GM18951 (cell line): ENCODE data around the gene MAD1L1.
"Not testable (repeated sequence)": the region's sequence is repeated elsewhere in the genome, so short reads cannot be mapped to it uniquely, and the experiment has no call there.

ENCODE experiments used
- POLR2A ChIP-seq: IDR thresholded peaks from 4 replicates; pipeline ENCODE4 v1.6.1; 2011; ENCODE audit warnings: mild to moderate bottlenecking; ENCODE audit not compliant: insufficient read length, insufficient read depth; ENCODE audit errors: extremely low read depth
- in situ Hi-C: fragments of 300-500 bp; cut with MboI; formaldehyde crosslinking; loops from one replicate; pipeline ENCODE4 v1.12.0; 2022; ENCODE audit warnings: low sequenced_read_pairs, mixed read lengths, inconsistent platforms; ENCODE audit not compliant: unreplicated experiment

Gene MAD1L1

GRCh38 chr7:1883834-1884582 lies 348.7 kb downstream of the MAD1L1 start:
- in situ Hi-C loops = no loop called here
- TF ChIP-seq POLR2A = no peak

- in situ Hi-C loops = no loop called here
- TF ChIP-seq POLR2A = no peak
Observed at GRCh38 chr7:1883031-1883761, 349.5 kb downstream of the MAD1L1 start.

- no peak for TF ChIP-seq POLR2A
- in situ Hi-C loops = no loop called here
Observed at GRCh38 chr7:1882451-1882850, 350.3 kb downstream of the MAD1L1 start.

- TF ChIP-seq POLR2A = no peak
Observed at GRCh38 chr7:1881946-1882345, 350.8 kb downstream of the MAD1L1 start.

GRCh38 chr7:1876641-1877040 lies 356.1 kb downstream of the MAD1L1 start:
- in situ Hi-C loops = not testable (repeated sequence)

More at GRCh38 chr7:1881946-1882345, 350.8 kb downstream of the MAD1L1 start:
- in situ Hi-C loops = no loop called here

GRCh38 chr7:1875392-1876199 lies 357.1 kb downstream of the MAD1L1 start:
- in situ Hi-C loops = not testable (repeated sequence)

GRCh38 chr7:1874590-1875391 lies 358.0 kb downstream of the MAD1L1 start:
- in situ Hi-C loops = not testable (repeated sequence)

- TF ChIP-seq POLR2A = no peak
- in situ Hi-C loops = no loop called here
Observed at GRCh38 chr7:1873857-1874589, 358.7 kb downstream of the MAD1L1 start.

- TF ChIP-seq POLR2A = no peak
- in situ Hi-C loops = no loop called here
Observed at GRCh38 chr7:1873421-1873820, 359.3 kb downstream of the MAD1L1 start.

- TF ChIP-seq POLR2A = no peak
- in situ Hi-C loops = no loop called here
Observed at GRCh38 chr7:1873070-1873405, 359.7 kb downstream of the MAD1L1 start.

- no peak for TF ChIP-seq POLR2A
- in situ Hi-C loops = no loop called here
Observed at GRCh38 chr7:1872191-1873069, 360.3 kb downstream of the MAD1L1 start.

- no peak for TF ChIP-seq POLR2A
- in situ Hi-C loops = no loop called here
Observed at GRCh38 chr7:1869452-1870130, 363.2 kb downstream of the MAD1L1 start.
